GM18511 (cell line): Measurements from ENCODE around the gene KCNMB2.
"Not testable (repeated sequence)": the region's sequence is repeated elsewhere in the genome, so short reads cannot be mapped to it uniquely, and the experiment has no call there.

Experiments
- ATAC-seq: cut with Tn5 transposase; IDR thresholded peaks from one replicate; pipeline ENCODE4 v1.9.1; 2021; ENCODE audit warnings: mild to moderate bottlenecking, moderate library complexity; ENCODE audit not compliant: unreplicated experiment

KCNMB2 gene

GRCh38 chr3:178745861-178746655 is 209.8 kb downstream of the KCNMB2 start:
- not testable (repeated sequence) for ATAC-seq

- no peak for ATAC-seq
These were observed 212.6 kb downstream of the KCNMB2 start for GRCh38 chr3:178748874-178749273.

GRCh38 chr3:178749471-178749870 is 213.2 kb downstream of the KCNMB2 start:
- ATAC-seq = no peak

- no peak for ATAC-seq
These were observed 214.5 kb downstream of the KCNMB2 start for GRCh38 chr3:178750639-178751300.

GRCh38 chr3:178752843-178753242 is 216.6 kb downstream of the KCNMB2 start:
- ATAC-seq = no peak

- ATAC-seq = no peak
These were observed 218.7 kb downstream of the KCNMB2 start for GRCh38 chr3:178754852-178755510.

- no peak for ATAC-seq
These were observed 224.8 kb downstream of the KCNMB2 start for GRCh38 chr3:178761024-178761423.

GRCh38 chr3:178761461-178761860 is 225.2 kb downstream of the KCNMB2 start:
- ATAC-seq = no peak

- no peak for ATAC-seq
These were observed 226.1 kb downstream of the KCNMB2 start for GRCh38 chr3:178762385-178762784.

- ATAC-seq = no peak
These were observed 229.2 kb downstream of the KCNMB2 start for GRCh38 chr3:178765472-178765871.

- ATAC-seq = no peak
These were observed 231.3 kb downstream of the KCNMB2 start for GRCh38 chr3:178767581-178767980.

GRCh38 chr3:178768072-178768864 is 232.0 kb downstream of the KCNMB2 start:
- ATAC-seq = peak; percentile 82

- no peak for ATAC-seq
These were observed 235.3 kb downstream of the KCNMB2 start for GRCh38 chr3:178771511-178771910.

GRCh38 chr3:178772746-178773145 is 236.5 kb downstream of the KCNMB2 start:
- ATAC-seq = no peak

GRCh38 chr3:178773358-178773757 is 237.1 kb downstream of the KCNMB2 start:
- no peak for ATAC-seq

GRCh38 chr3:178777718-178778411 is 241.6 kb downstream of the KCNMB2 start:
- peak; percentile 75 for ATAC-seq

- ATAC-seq = no peak
These were observed 242.4 kb downstream of the KCNMB2 start for GRCh38 chr3:178778589-178778988.

- no peak for ATAC-seq
These were observed 249.7 kb downstream of the KCNMB2 start for GRCh38 chr3:178785961-178786360.

- no peak for ATAC-seq
These were observed 251.7 kb downstream of the KCNMB2 start for GRCh38 chr3:178787960-178788359.

GRCh38 chr3:178794711-178795110 is 258.5 kb downstream of the KCNMB2 start:
- ATAC-seq = no peak
